ENCODE measurements around the gene HARS2. TPM values are rescaled to one million over a fixed set of nuclear protein-coding genes. Genes with fewer than 3 reads are reported as not detected.

Gene HARS2
- total RNA-seq, 1 donor from 2014 or later: 27.9 TPM

Small RNAs within 50 kb of the gene (microRNA-seq; reads per million reads assigned to microRNA genes)
- gene MIR3655 (ENCODE audit: borderline number of aligned reads): not detected

Other genes with a start within 250 kb of the HARS2 start
- gene EIF4EBP3, start 143.8 kb upstream of the HARS2 start, total RNA-seq: 18.2 TPM
- 27.4 TPM for gene SRA1, start 134.0 kb upstream of the HARS2 start, total RNA-seq
- 13.3 TPM for gene APBB3, start 126.9 kb upstream of the HARS2 start, total RNA-seq
- 77.5 TPM for gene SLC35A4, start 126.6 kb upstream of the HARS2 start, total RNA-seq
- gene CD14, start 58.3 kb upstream of the HARS2 start, total RNA-seq: 31.0 TPM
- gene TMCO6, start 52.0 kb upstream of the HARS2 start, total RNA-seq: 3.2 TPM
- 161 TPM for gene NDUFA2, start 43.8 kb upstream of the HARS2 start, total RNA-seq
- 73.7 TPM for gene IK, start 43.6 kb upstream of the HARS2 start, total RNA-seq
- gene WDR55, start 26.6 kb upstream of the HARS2 start, total RNA-seq: 12.1 TPM
- gene DND1, start 17.9 kb upstream of the HARS2 start, total RNA-seq: 0.67 TPM
- gene HARS1, start 85 bp upstream of the HARS2 start, total RNA-seq: 36.7 TPM
- 31.4 TPM for gene ZMAT2, start 9.0 kb downstream of the HARS2 start, total RNA-seq
- gene PCDHA1, start 94.7 kb downstream of the HARS2 start, total RNA-seq: not detected
- not detected for gene PCDHA2, start 103.4 kb downstream of the HARS2 start, total RNA-seq
- 0.07 TPM for gene PCDHA3, start 109.6 kb downstream of the HARS2 start, total RNA-seq
- gene PCDHA4, start 115.6 kb downstream of the HARS2 start, total RNA-seq: 0.10 TPM
- gene PCDHA5, start 130.2 kb downstream of the HARS2 start, total RNA-seq: not detected
- not detected for gene PCDHA6, start 136.5 kb downstream of the HARS2 start, total RNA-seq
- gene PCDHA7, start 142.8 kb downstream of the HARS2 start, total RNA-seq: 0.12 TPM
- not detected for gene PCDHA8, start 149.7 kb downstream of the HARS2 start, total RNA-seq
- not detected for gene PCDHA9, start 156.9 kb downstream of the HARS2 start, total RNA-seq
- gene PCDHA10, start 164.4 kb downstream of the HARS2 start, total RNA-seq: 0.15 TPM
- not detected for gene PCDHA11, start 177.5 kb downstream of the HARS2 start, total RNA-seq
- gene PCDHA12, start 183.9 kb downstream of the HARS2 start, total RNA-seq: not detected
- gene PCDHA13, start 190.7 kb downstream of the HARS2 start, total RNA-seq: 0.10 TPM
- gene PCDHAC1, start 234.8 kb downstream of the HARS2 start, total RNA-seq: 0.10 TPM

All from left ventricle myocardium superior (tissue), 1 donor.